Duodenal mucosa (tissue), 2 donors: ENCODE data around the gene CALN1.

Experiments
- H3K27ac ChIP-seq: one replicate; pipeline ENCODE4 v1.7.0; 2013; ENCODE audit warnings: low read depth, low read length
- H3K27me3 ChIP-seq, 2 donors: one replicate each; pipeline ENCODE4 v1.7.0; 2013; ENCODE audit warnings: low read length in 2 of 2, control low read depth in 1 of 2; ENCODE audit not compliant: insufficient read depth in 2 of 2, control insufficient read depth in 1 of 2
- H3K36me3 ChIP-seq, 2 donors: one replicate each; pipeline ENCODE4 v1.7.0; 2013; ENCODE audit warnings: low read length in 2 of 2, control low read depth in 1 of 2; ENCODE audit not compliant: insufficient read depth in 2 of 2, control insufficient read depth in 1 of 2
- H3K4me1 ChIP-seq, 2 donors: one replicate each; pipeline ENCODE4 v1.7.0; 2013; ENCODE audit warnings: low read length in 2 of 2, control low read depth in 1 of 2; ENCODE audit not compliant: insufficient read depth in 2 of 2, control insufficient read depth in 1 of 2
- H3K4me3 ChIP-seq, 2 donors: one replicate each; pipeline ENCODE4 v1.7.0; 2013; ENCODE audit warnings: low read length in 2 of 2, low read depth in 1 of 2
- H3K9ac ChIP-seq, 2 donors: one replicate each; pipeline ENCODE4 v1.7.0; 2013; ENCODE audit warnings: low read length in 2 of 2, low read depth in 1 of 2
- H3K9me3 ChIP-seq, 2 donors: one replicate each; pipeline ENCODE4 v1.7.0; 2013; ENCODE audit warnings: low read length in 2 of 2, control low read depth in 1 of 2; ENCODE audit not compliant: control insufficient read depth in 1 of 2

The CALN1 gene

DNA sequence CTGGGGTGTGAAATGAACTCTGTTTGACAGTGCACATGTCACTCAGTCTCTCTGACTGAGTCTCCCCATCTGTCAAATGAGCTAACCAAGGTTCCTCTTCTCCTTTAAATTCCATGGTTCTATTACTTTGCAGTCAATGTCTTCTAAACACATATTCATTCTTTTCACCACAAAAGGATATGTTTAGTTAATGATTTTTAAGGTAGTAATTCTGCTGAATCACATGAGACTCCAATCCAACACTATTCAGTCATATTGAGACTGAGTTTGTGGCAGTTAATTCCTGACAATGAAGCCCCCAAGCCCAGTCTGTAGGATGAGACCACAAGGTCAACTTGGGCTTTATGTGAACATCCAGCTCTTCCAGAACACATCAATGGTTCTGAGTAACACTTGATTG is 85.3 kb downstream of the CALN1 start:
- Histone ChIP-seq H3K36me3 (no peaks in the 10 kb centered on the region), H3K4me3 (no peak overlapping the region), H3K9ac (no peak overlapping the region), H3K27me3 (no peaks in the 10 kb centered on the region), H3K9me3 (peaks cover 0 to 2% of the 10 kb centered on the region in 2 donors), H3K27ac (no peak overlapping the region), H3K4me1 (no peaks in the 10 kb centered on the region)

DNA sequence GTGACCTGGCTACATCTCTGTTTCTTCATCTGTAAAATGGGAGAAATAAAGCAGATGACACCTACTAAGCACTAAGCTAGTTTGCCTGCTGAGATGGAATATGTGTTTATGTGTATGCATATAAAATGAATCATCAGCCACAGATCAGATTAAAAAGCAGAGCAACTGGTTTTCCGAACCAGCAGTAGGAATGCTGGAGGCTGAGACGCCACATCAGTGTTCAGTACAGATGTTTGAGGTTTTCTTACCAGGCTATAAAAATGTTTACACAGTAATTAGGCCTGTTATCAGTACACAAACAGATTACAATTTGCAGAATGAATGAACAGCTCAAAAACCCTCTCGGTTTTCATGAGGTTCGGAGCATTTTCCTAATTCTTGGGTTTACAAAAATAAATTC is 85.8 kb downstream of the CALN1 start:
- no peaks in the 10 kb centered on the region for H3K36me3 ChIP-seq
- no peak overlapping the region for H3K4me3 ChIP-seq
- no peak overlapping the region for H3K27ac ChIP-seq
- no peaks in the 10 kb centered on the region for H3K27me3 ChIP-seq
- no peaks in the 10 kb centered on the region for H3K4me1 ChIP-seq
- H3K9me3 ChIP-seq = peaks cover 0 to 2% of the 10 kb centered on the region in 2 donors
- H3K9ac ChIP-seq = no peak overlapping the region

DNA sequence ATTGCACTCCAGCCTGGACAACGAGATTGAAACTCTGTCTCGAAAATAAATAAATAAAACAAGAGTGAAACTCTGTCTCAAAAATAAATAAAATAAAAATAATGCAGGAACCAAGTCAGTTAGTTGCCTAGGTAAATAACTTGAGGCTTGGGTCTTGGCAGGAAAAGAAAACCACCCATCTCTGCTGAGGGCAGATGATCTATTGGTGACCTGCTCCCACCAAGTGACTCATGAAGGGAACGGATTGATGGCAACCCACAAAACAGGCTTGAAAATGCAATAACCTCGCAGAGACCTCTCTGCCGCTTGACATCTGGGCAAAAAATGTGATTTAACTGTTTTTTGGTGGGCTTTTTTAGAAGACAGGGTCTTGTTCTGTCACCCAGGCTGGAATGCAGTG is 86.6 kb downstream of the CALN1 start:
- Histone ChIP-seq H3K4me1 (no peaks in the 10 kb centered on the region), H3K36me3 (no peaks in the 10 kb centered on the region), H3K9ac (no peak overlapping the region), H3K27ac (no peak overlapping the region), H3K27me3 (no peaks in the 10 kb centered on the region), H3K9me3 (peaks cover 0 to 2% of the 10 kb centered on the region in 2 donors), H3K4me3 (no peak overlapping the region)

DNA sequence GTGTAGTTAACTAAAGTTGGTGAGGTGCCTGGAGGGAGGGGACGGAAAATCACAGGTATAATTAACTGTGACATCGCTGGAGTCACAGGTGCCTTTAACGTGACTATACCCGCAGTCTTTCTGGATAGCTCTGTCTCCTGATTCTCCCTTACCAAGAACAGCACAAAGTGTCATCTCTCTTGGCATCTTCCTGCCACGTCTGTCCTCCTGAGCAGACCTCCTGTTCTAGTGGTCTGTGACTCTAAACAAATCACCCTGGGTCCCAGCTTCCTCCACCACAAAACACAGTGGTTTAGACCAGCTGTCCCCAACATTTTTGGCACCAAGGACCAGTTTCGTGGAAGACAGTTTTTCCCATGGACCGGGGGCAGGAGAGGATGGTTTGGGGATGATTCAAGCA is 90.5 kb downstream of the CALN1 start:
- Histone ChIP-seq H3K9me3 (peaks cover 0 to 4% of the 10 kb centered on the region in 2 donors), H3K36me3 (no peaks in the 10 kb centered on the region), H3K27me3 (no peaks in the 10 kb centered on the region), H3K4me1 (no peaks in the 10 kb centered on the region), H3K9ac (no peak overlapping the region), H3K27ac (no peak overlapping the region), H3K4me3 (no peak overlapping the region)

DNA sequence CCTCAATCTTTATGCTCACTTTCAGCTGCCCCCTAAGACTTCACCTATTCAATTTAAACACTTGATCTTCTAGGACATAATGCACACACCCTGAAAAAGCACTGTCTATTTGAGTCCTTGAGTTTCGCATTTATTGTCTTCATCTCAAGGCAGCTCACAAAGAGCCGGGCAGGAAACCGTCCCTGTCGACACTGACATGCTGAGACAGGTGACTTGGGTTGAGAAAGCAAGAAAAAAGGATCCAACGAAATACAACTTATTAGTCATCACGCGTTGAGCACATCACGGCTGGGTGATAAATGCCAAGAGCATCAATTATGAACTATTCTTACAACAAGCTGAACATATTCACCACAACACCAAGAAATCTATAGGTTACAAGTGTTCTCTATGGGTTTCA is 91.1 kb downstream of the CALN1 start:
- H3K4me3 ChIP-seq = no peak overlapping the region
- H3K9ac ChIP-seq = no peak overlapping the region
- H3K4me1 ChIP-seq = no peaks in the 10 kb centered on the region
- no peaks in the 10 kb centered on the region for H3K27me3 ChIP-seq
- H3K27ac ChIP-seq = no peak overlapping the region
- no peaks in the 10 kb centered on the region for H3K36me3 ChIP-seq
- peaks cover 0 to 4% of the 10 kb centered on the region in 2 donors for H3K9me3 ChIP-seq

DNA sequence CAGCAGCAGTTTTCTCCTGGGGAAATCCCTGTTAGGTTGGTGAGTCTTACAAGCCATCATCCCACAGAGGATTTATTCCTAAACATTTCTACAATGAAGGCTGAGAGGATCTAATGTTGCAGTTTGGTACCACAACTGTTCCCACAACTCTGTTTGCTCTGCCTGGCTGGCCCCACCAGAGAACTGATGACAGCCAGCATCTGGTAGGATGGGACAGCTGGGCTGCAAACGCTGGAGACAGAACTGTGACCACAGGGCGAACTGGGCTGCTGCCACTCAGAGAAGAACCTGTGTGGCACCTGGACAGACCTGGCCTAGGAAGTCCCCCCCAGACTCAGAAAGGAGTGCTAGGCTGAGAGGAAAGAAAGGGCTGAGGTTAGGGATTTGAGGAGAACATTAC is 94.8 kb downstream of the CALN1 start:
- H3K9ac ChIP-seq = no peak overlapping the region
- no peaks in the 10 kb centered on the region for H3K36me3 ChIP-seq
- no peak overlapping the region for H3K4me3 ChIP-seq
- peaks cover 0 to 7% of the 10 kb centered on the region in 2 donors for H3K9me3 ChIP-seq
- no peak overlapping the region for H3K27ac ChIP-seq
- H3K27me3 ChIP-seq = no peaks in the 10 kb centered on the region
- no peaks in the 10 kb centered on the region for H3K4me1 ChIP-seq

DNA sequence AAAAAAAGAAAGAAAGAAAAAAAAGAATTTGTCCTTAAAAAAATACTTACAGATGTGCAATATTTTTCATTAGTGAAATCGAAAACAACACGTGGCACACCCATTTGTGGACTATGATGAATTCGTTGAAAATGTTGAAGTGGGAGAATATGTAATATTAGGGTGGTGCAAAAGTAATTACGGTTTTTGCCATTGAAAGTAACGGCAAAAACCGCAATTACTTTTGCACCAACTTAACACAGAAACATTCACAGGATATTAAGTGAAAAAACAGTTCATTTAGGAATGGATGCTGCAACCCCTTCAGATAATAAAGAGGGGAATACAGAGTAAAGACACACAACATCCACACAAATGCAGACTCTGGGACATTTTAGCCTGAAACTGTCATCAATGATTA is 96.0 kb downstream of the CALN1 start:
- no peak overlapping the region for H3K9ac ChIP-seq
- H3K4me1 ChIP-seq = no peaks in the 10 kb centered on the region
- H3K4me3 ChIP-seq = no peak overlapping the region
- no peaks in the 10 kb centered on the region for H3K36me3 ChIP-seq
- H3K27ac ChIP-seq = no peak overlapping the region
- no peaks in the 10 kb centered on the region for H3K27me3 ChIP-seq
- peaks cover 0 to 7% of the 10 kb centered on the region in 2 donors for H3K9me3 ChIP-seq

DNA sequence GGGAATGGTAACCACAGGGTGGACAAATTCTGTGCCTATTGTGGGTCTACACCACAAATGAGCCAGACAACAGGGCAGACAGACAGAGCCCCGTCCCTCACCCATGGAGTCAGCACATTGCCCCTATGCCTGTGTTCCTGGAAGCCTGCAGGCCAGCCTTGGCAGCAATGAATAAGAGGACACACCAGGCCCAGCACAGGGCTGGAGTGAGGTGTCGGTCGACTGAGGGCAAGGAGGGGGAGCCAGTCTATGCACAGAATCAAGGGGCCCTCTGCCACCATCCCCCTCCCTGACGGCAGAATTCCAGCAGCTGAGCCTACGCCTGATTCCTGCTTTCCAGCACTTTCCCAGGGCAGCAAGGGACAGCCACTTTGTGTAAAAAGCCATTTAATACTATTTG is 98.2 kb downstream of the CALN1 start:
- no peak overlapping the region for H3K4me3 ChIP-seq
- peaks cover 0 to 3% of the 10 kb centered on the region in 2 donors for H3K9me3 ChIP-seq
- no peaks in the 10 kb centered on the region for H3K27me3 ChIP-seq
- H3K4me1 ChIP-seq = no peaks in the 10 kb centered on the region
- no peaks in the 10 kb centered on the region for H3K36me3 ChIP-seq
- H3K27ac ChIP-seq = no peak overlapping the region
- H3K9ac ChIP-seq = no peak overlapping the region

DNA sequence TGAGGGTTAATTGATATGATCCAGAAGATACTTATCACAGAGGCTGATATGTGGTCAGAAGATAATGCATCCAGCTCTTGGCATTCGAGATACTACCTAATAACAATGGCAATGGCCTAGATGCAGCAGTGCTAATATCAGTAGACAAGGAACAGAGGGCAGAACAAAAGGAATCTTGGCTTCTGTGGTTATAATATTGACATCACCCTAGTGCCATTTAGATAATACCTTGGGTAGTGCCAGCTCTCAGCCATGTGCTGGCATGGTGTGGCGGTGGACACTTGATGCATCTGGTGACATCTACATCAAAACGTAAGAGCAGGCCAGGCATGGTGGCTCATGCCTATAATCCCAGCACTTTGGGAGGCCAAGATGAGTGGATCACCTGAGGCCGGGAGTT is 101.8 kb downstream of the CALN1 start:
- Histone ChIP-seq H3K27ac (no peak overlapping the region), H3K27me3 (no peaks in the 10 kb centered on the region), H3K36me3 (no peaks in the 10 kb centered on the region), H3K4me1 (no peaks in the 10 kb centered on the region), H3K9ac (no peak overlapping the region), H3K9me3 (peaks cover 0 to 3% of the 10 kb centered on the region in 2 donors), H3K4me3 (no peak overlapping the region)

DNA sequence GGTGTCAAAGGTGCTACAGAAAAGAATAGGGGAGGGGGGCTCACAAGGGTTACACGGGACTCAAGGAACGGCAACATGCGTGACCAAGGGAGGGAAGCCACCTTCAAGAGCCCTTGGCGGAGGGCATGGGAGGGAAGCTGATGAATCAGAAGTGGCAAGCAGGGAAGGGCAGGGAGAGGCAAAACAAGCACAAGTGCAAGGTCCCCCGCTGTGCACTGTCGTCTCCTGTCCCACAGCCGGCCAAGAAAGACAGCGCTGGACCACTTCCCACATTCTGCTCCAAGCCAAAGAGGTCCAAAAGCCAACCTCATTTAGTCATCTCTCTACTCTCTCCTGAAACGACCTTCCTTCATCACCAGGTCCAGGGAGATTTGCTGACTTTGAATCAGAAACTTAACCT is 102.7 kb downstream of the CALN1 start:
- Histone ChIP-seq H3K27ac (no peak overlapping the region), H3K4me3 (no peak overlapping the region), H3K9me3 (peaks cover 0 to 3% of the 10 kb centered on the region in 2 donors), H3K4me1 (no peaks in the 10 kb centered on the region), H3K27me3 (no peaks in the 10 kb centered on the region), H3K9ac (no peak overlapping the region), H3K36me3 (no peaks in the 10 kb centered on the region)

DNA sequence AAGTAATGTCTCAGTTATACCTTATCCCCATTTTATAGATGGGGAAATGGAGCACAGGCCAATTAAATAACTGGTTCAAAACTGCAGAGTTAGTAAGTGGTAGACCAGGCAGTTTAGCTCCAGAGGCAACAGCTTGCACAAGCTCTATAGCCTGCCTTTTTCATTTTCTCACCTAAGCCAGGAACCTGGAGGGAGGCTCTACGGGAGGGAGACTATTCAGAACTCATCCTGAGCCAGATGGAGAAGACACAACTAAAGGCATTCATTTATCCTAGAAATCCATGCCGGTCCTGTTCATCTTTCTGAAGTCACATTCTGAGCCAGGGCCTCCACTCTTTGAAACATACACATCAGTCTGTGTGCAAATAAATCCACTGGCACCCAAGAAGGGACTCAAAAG is 103.2 kb downstream of the CALN1 start:
- Histone ChIP-seq H3K4me1 (no peaks in the 10 kb centered on the region), H3K9me3 (peaks cover 0 to 2% of the 10 kb centered on the region in 2 donors), H3K36me3 (no peaks in the 10 kb centered on the region), H3K9ac (no peak overlapping the region), H3K4me3 (no peak overlapping the region), H3K27ac (no peak overlapping the region), H3K27me3 (no peaks in the 10 kb centered on the region)
